LNCaP clone FGC (cell line): ENCODE data around the gene TLX1.
"Not testable (repeated sequence)": the region's sequence is repeated elsewhere in the genome, so short reads cannot be mapped to it uniquely, and the experiment has no call there.

ENCODE experiments used
- DNase-seq: peaks from one replicate; pipeline ENCODE4 v3.0.0-alpha.2; 2011; ENCODE audit warnings: low read depth
- H3K4me3 ChIP-seq: 2 replicates; pipeline ENCODE4 v1.5.1; 2011; ENCODE audit warnings: mild to moderate bottlenecking, low read depth, low read length, control low read depth
- CTCF ChIP-seq: IDR thresholded peaks from 2 replicates; pipeline ENCODE4 v1.5.1; 2012; ENCODE audit warnings: mild to moderate bottlenecking; ENCODE audit not compliant: control insufficient read depth, insufficient read depth; ENCODE audit errors: extremely low read depth

Gene TLX1

DNA sequence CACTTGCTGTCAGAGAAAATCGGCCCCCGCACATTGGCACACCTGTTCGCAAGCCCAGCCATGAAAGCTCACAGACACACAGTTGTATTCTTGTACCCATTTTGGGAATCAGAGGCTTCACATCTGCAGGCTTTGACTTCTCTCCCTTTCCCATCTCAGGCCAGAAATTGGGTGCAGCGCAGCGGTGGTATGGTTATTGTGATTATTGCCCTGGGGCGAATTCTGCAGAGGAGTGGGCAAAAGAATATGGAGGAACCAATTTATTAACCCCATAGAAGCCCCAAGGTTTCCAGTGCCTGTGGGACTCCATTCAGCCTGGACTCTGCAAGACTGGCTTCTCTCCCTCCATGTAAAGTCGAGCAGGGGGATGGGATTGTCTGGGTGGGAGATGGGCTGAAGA lies 14.0 kb downstream of the TLX1 start:
- TF ChIP-seq CTCF, result no peak
- no peak overlapping the region for H3K4me3 ChIP-seq
- DNase-seq, result no peak

DNA sequence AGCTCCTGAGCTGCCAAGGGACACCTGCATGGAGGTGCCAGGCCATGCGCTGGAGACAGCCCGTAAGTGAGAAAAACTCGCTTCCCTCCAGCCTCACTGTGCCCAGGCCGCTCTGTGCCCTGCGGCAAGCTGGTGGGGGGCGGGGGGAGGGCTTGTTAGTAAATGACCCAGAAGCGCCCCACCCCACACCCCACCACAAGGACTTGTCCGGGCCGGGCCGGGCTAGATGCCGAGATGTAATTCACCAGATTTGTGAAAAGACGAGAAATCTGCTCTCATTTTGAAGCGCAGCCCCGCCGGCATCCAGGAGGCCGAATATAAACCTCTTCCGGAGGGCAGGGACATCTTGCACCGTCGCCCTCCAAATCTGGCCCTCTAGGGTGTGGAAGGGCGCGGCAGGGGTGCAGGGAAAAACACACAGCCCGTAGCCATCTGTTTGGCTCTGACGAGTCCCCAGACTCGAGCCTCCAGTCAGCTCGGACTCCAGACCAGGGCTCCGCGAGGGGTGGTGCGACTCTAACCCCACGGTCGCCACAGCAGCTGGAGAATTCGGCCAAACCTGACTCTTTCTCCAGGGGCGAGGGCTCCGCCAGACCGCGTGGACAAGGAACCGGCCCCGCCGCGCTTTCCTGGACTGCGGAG lies 14.8 kb downstream of the TLX1 start:
- no peak overlapping the region for H3K4me3 ChIP-seq
- no peak for DNase-seq
- TF ChIP-seq CTCF, result no peak

DNA sequence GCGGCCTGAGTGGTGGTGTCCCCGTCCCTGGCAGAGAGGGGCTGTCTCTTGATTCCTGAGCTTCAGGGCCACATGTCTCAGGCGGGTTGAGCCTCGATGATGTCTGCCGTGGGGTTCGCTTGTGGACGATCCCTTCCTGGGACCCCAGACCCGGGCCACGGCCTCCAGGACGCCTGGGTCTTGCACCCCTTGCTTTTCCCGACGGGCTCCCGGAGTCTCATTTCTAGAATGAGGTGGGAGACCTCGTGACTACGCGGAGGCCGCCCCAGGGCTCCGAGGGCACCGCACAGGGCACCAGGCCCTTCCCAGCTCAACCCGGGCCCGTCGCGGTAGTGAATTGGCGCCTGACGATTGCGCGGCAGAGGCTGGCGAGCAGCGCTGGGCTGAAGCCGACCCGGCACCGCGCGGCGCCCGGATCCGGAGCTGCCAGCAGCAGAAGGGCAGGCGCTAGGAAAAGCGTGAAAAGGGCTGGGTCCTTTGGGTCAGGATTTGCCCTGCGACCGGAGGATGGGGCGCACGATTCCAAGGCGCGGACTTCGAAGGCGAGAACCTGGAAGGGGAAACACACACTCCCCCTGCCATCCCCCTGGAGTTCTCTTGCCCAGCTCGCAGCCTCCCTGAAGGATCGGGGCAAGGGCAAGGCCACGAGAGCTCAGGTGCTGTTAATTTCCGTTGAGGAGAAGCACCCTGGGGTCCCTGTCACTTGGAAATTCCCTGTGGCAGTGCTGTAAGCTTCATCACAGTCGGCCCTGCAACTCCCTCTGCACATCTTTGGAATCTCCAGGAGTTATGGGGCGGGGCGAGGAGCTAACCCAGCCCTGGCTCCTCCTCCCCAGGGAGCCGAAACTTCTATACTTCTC lies 15.5 kb downstream of the TLX1 start:
- no peak for DNase-seq
- TF ChIP-seq CTCF, result no peak
- H3K4me3 ChIP-seq, result no peak overlapping the region

DNA sequence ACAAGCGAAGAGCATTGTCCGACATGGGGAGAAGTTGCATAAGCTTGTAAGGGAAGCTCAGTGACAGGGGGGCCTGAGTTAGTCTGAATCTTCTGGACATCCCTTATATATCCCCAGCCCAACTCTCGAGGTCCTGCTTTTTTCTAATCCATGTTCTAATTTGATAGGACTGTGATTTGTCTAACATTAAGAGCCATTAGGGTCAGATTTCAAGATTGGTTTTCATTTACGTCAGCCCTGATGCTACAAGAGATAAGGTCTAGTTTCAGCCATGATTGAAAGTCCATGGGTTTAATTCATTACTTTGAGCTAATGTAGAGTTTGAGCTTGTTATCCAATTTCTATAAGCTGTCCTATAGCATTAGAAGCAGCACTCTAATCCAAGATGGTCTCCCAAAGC lies 20.3 kb downstream of the TLX1 start:
- DNase-seq, result no peak
- no peak for TF ChIP-seq CTCF
- no peak overlapping the region for H3K4me3 ChIP-seq

DNA sequence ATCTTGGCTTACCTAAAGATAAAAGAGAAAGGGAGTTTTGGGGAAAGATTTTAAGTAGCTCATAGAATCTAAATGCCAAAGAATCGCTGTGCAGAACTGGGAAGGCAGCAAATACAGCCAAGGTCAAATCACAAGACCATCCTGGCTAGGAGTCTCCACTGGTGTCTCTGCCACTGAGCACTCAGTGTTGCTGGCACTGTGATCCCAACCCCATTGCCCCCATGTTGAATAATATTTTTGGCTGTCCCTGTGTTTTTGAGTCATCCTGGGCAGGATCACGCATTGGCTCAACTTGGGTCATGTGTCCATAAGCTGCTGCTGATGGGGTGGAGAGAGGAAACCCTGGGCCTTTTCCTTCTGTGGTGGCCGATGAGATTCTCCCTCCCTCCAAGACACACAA lies 21.2 kb downstream of the TLX1 start:
- no peak for TF ChIP-seq CTCF
- no peak for DNase-seq
- no peak overlapping the region for H3K4me3 ChIP-seq

DNA sequence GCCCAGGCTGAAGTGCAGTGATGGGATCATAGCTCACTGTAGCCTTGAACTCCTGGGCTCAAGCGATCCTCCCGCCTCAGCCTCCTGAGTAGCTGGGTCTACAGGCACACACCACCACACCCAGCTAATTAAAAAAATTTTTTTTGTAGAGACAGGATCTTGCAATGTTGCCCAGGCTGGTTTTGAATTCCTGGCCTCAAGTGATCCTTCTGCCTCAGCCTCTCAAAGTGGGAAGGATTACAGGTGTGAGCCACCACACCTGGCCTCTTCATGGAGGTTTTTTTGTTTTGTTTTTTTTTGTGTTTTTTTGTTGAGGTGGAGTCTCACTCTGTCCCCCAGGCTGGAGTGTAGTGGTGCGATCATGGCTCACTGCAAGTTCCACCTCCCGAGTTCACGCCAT lies 23.4 kb downstream of the TLX1 start:
- not testable (repeated sequence) for H3K4me3 ChIP-seq, DNase-seq

DNA sequence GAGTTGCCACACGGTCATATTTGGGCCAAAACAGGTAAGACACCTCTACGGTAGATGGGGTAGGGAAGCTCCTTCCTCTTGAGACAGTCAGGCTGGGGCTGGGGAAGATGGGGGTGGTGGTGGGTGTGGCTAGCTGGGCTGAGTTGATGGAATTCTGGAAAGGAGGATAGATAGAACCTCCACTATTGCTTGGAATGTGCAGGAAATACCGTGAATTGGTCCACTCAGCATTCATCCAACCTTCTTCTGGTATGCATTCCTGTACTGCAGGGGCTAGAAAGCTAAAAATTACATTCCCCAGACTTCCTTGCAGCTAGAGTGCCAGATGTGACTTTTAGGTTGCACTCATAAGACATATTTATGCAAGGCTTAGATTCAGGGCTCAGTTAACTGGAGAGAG lies 24.8 kb downstream of the TLX1 start:
- no peak for DNase-seq
- no peak for TF ChIP-seq CTCF
- no peak overlapping the region for H3K4me3 ChIP-seq
